CD14-positive monocyte (primary cell): Measurements from ENCODE around the gene TMEM63C. TPM values are rescaled to one million over a fixed set of nuclear protein-coding genes. Genes with fewer than 3 reads are reported as not detected.

Source experiments
- DNase-seq, 3 donors: peaks; one replicate each; pipeline ENCODE4 v3.0.0-alpha.2; 2011 to 2022
- H2AFZ ChIP-seq: 2 replicates; pipeline ENCODE4 v1.6.0; 2012; ENCODE audit warnings: mild to moderate bottlenecking, low read depth, low read length, inconsistent platforms; ENCODE audit not compliant: insufficient read depth, poor library complexity, severe bottlenecking
- H3K27ac ChIP-seq, 2 donors: 1 replicate in 1 of 2; 2 replicates in 1 of 2; pipeline ENCODE4 v1.5.1; 2012 to 2013; ENCODE audit warnings: low read length in 2 of 2, control low read depth in 1 of 2, inconsistent platforms in 1 of 2, low read depth in 1 of 2, mild to moderate bottlenecking in 1 of 2
- H3K27me3 ChIP-seq, 2 donors: one replicate each; pipeline versions ENCODE4 v1.6.0 to v1.6.1; 2011 to 2013; ENCODE audit warnings: low read length in 2 of 2; ENCODE audit not compliant: control insufficient read depth in 2 of 2, insufficient read depth in 2 of 2
- H3K36me3 ChIP-seq, 2 donors: replicated peaks in 1 of 2; 1 replicate in 1 of 2; 2 replicates in 1 of 2; pipeline versions ENCODE4 v1.5.1 to v1.6.1; 2012 to 2013; ENCODE audit warnings: low read length in 2 of 2, control low read depth in 1 of 2, inconsistent platforms in 1 of 2, mild to moderate bottlenecking in 1 of 2; ENCODE audit not compliant: insufficient read depth in 2 of 2, control insufficient read depth in 1 of 2
- H3K4me1 ChIP-seq, 2 donors: 1 replicate in 1 of 2; 2 replicates in 1 of 2; pipeline versions ENCODE4 v1.5.1 to v1.6.1; 2012 to 2013; ENCODE audit warnings: low read length in 2 of 2, control low read depth in 1 of 2, inconsistent platforms in 1 of 2, mild to moderate bottlenecking in 1 of 2, moderate library complexity in 1 of 2; ENCODE audit not compliant: insufficient read depth in 2 of 2, control insufficient read depth in 1 of 2
- H3K4me2 ChIP-seq: replicated peaks from 2 replicates; pipeline ENCODE3; 2012; ENCODE audit warnings: low read length, moderate library complexity, mild to moderate bottlenecking; ENCODE audit not compliant: poor library complexity, severe bottlenecking; ENCODE audit errors: extremely low read depth
- H3K4me3 ChIP-seq, 3 experiments: fragments of 200-600 bp in 1 of 3; sonication (generic) in 1 of 3; replicated peaks in 1 of 3; 1 replicate in 2 of 3; 2 replicates in 1 of 3; pipeline ENCODE4 v1.5.1; 2011 to 2013; ENCODE audit warnings: low read length in 3 of 3, mild to moderate bottlenecking in 3 of 3, control low read depth in 2 of 3, low read depth in 2 of 3, inconsistent platforms in 1 of 3, moderate library complexity in 1 of 3
- H3K79me2 ChIP-seq: 2 replicates; pipeline ENCODE4 v1.6.0; 2012; ENCODE audit warnings: mild to moderate bottlenecking, control low read depth, inconsistent platforms, low read length, moderate library complexity; ENCODE audit not compliant: insufficient read depth
- H3K9ac ChIP-seq: 2 replicates; pipeline ENCODE4 v1.6.0; 2017; ENCODE audit warnings: low read length, mild to moderate bottlenecking; ENCODE audit not compliant: insufficient read depth, poor library complexity, severe bottlenecking
- H3K9me3 ChIP-seq, 2 donors: replicated peaks in 1 of 2; 1 replicate in 1 of 2; 2 replicates in 1 of 2; pipeline versions ENCODE4 v1.5.1 to v1.6.1; 2012 to 2013; ENCODE audit warnings: low read length in 2 of 2, control low read depth in 1 of 2; ENCODE audit not compliant: control insufficient read depth in 1 of 2, insufficient read depth in 1 of 2
- H4K20me1 ChIP-seq: 2 replicates; pipeline ENCODE4 v1.6.0; 2012; ENCODE audit warnings: mild to moderate bottlenecking, low read length, control low read depth, moderate library complexity; ENCODE audit not compliant: insufficient read depth
- H3K27ac Mint-ChIP-seq, 7 donors: one replicate each; pipeline ENCODE4 v1.8.0; 2020; ENCODE audit warnings: mild to moderate bottlenecking in 7 of 7, mixed read lengths in 7 of 7, moderate library complexity in 6 of 7, inconsistent platforms in 2 of 7
- H3K27me3 Mint-ChIP-seq, 3 donors: one replicate each; pipeline ENCODE4 v1.8.0; 2021 to 2022; ENCODE audit warnings: low read depth in 3 of 3, mild to moderate bottlenecking in 3 of 3, mixed read lengths in 3 of 3, moderate library complexity in 3 of 3, inconsistent platforms in 1 of 3
- H3K36me3 Mint-ChIP-seq, 2 donors: one replicate each; pipeline ENCODE4 v1.8.0; 2020; ENCODE audit warnings: mixed read lengths in 2 of 2, inconsistent platforms in 1 of 2, mild to moderate bottlenecking in 1 of 2
- H3K4me1 Mint-ChIP-seq: one replicate; pipeline ENCODE4 v1.8.0; 2020; ENCODE audit warnings: mild to moderate bottlenecking, mixed read lengths
- H3K4me3 Mint-ChIP-seq, 2 donors: one replicate each; pipeline ENCODE4 v1.8.0; 2020; ENCODE audit warnings: mild to moderate bottlenecking in 2 of 2, mixed read lengths in 2 of 2, moderate library complexity in 1 of 2
- H3K9me3 Mint-ChIP-seq, 7 donors: one replicate each; pipeline ENCODE4 v1.8.0; 2020 to 2022; ENCODE audit warnings: mixed read lengths in 7 of 7, mild to moderate bottlenecking in 6 of 7, moderate library complexity in 6 of 7, inconsistent platforms in 2 of 7
- CTCF ChIP-seq: fragments of 200-600 bp; IDR thresholded peaks from one replicate; pipeline ENCODE4 v1.8.0; 2022; ENCODE audit warnings: antibody characterized with exemption, mild to moderate bottlenecking
- WGBS: methylation state at CpG from one replicate; pipeline ENCODE4 v1.1.5; 2013; ENCODE audit warnings: missing lambda C conversion rate; ENCODE audit not compliant: insufficient coverage; 5-methylcytosine and 5-hydroxymethylcytosine counted together
- intact Hi-C, 2 donors: fragments of 100-400 bp; cut with micrococcal nuclease; formaldehyde crosslinking; loops; one replicate each; pipeline versions ENCODE4 v1.15.0 to v1.15.1; 2023
- polyA plus RNA-seq, 3 donors: library from polyadenylated mRNA; depleted of rRNA in 1 of 3; unstranded in 2 of 3; stranded (reverse) in 1 of 3; fragments of 300-500 nt in 2 of 3; fragments of >200 nt in 1 of 3; fragmentation: Illumina TruSeq in 2 of 3; gene quantifications; 1 replicate in 2 of 3; 2 replicates in 1 of 3; pipeline ENCODE4 v1.2.3, GENCODE V29; 2012 to 2021

TMEM63C gene
- polyA plus RNA-seq, 3 donors, result 0.78 to 4.4 TPM; not detected in 1

- Mint-ChIP-seq H3K27me3 (peaks cover 22 to 39% (median 24%) of the 10 kb centered on the region in 3 donors), H3K27ac (no peak overlapping the region), H3K4me3 (no peak overlapping the region), H3K36me3 (no peaks in the 10 kb centered on the region), H3K4me1 (peaks cover 2% of the 10 kb centered on the region), H3K9me3 (peaks cover 0 to under 1% (median 0%) of the 10 kb centered on the region in 7 donors)
- no peaks in the 10 kb centered on the region for H3K9me3 ChIP-seq
- no peaks in the 10 kb centered on the region for H4K20me1 ChIP-seq
- no peak for DNase-seq
- H3K27me3 ChIP-seq, result peaks cover 0 to 15% of the 10 kb centered on the region in 2 donors
- no peak overlapping the region for H2AFZ ChIP-seq
- H3K27ac ChIP-seq, result no peak overlapping the region
- intact Hi-C loops, result loop anchor here in 1 of 2 donors (10.0 kb wide), 1 partner anchor 396 kb away; no protein-coding TSS in a partner anchor
- H3K4me1 ChIP-seq, result no peaks in the 10 kb centered on the region
- no peak overlapping the region for H3K9ac ChIP-seq
- no peak overlapping the region for H3K4me2 ChIP-seq
- no peak for TF ChIP-seq CTCF
- no peaks in the 10 kb centered on the region for H3K79me2 ChIP-seq
- no peaks in the 10 kb centered on the region for H3K36me3 ChIP-seq
- no peak overlapping the region for H3K4me3 ChIP-seq
- WGBS, result 100% methylated on average over 1 of the region's 2 CpGs
Observed at GRCh38 chr14:77158882-77159255, 22.7 kb upstream of the TMEM63C start.

- Histone ChIP-seq H3K79me2 (no peaks in the 10 kb centered on the region), H2AFZ (no peak overlapping the region), H3K36me3 (no peaks in the 10 kb centered on the region), H3K4me3 (no peak overlapping the region), H3K27ac (no peak overlapping the region), H3K27me3 (peaks cover 0 to 15% of the 10 kb centered on the region in 2 donors), H3K4me2 (no peak overlapping the region), H4K20me1 (no peaks in the 10 kb centered on the region), H3K9me3 (no peaks in the 10 kb centered on the region), H3K9ac (no peak overlapping the region), H3K4me1 (no peaks in the 10 kb centered on the region)
- no peak overlapping the region for H3K27ac Mint-ChIP-seq
- intact Hi-C loops, result no loop called here
- no peak for DNase-seq
- WGBS, result 90% methylated on average over 4 of the region's 4 CpGs
- H3K36me3 Mint-ChIP-seq, result no peaks in the 10 kb centered on the region
- peaks cover 29 to 39% (median 32%) of the 10 kb centered on the region in 3 donors for H3K27me3 Mint-ChIP-seq
- H3K9me3 Mint-ChIP-seq, result no peaks in the 10 kb centered on the region
- H3K4me3 Mint-ChIP-seq, result no peak overlapping the region
- H3K4me1 Mint-ChIP-seq, result peaks cover 2% of the 10 kb centered on the region
- TF ChIP-seq CTCF, result no peak
Observed at GRCh38 chr14:77161011-77161410, 20.6 kb upstream of the TMEM63C start.
